AG04449 (cell line): Measurements from ENCODE around the gene KSR2.

Experiments
- CTCF ChIA-PET: fragments of 350-600 bp; formaldehyde crosslinking; extraction: SDS; loops from one replicate; lab custom pipeline; 2021; ENCODE audit warnings: antibody characterized with exemption; lab: Yijun Ruan, JAX
- POLR2A ChIA-PET: fragments of 400-600, 350-600 bp; formaldehyde crosslinking; extraction: SDS; loops from one replicate; lab custom pipeline; 2020; ENCODE audit warnings: antibody characterized with exemption, inconsistent platforms; lab: Yijun Ruan, JAX
- DNase-seq: peaks from one replicate; pipeline ENCODE4 v3.0.0-alpha.2; 2010; ENCODE audit warnings: low read depth, low spot score
- H3K4me3 ChIP-seq: 2 replicates; pipeline ENCODE4 v1.5.1; 2011; ENCODE audit warnings: low read depth, mild to moderate bottlenecking, control low read depth, low read length
- TF ChIP-seq, protein P1 (sequence below): IDR thresholded peaks from one replicate; pipeline ENCODE4 v1.5.1; 2011; ENCODE audit warnings: mild to moderate bottlenecking, moderate library complexity, low read length, control low read depth, inconsistent platforms; ENCODE audit not compliant: insufficient read depth; ENCODE audit errors: missing control alignments

The KSR2 gene

GRCh38 chr12:117707861-117708260 lies 260.9 kb downstream of the KSR2 start:
- ChIA-PET CTCF (no interaction called here), POLR2A (no interaction called here)
- H3K4me3 ChIP-seq, result no peak overlapping the region
- no peak for DNase-seq
- TF ChIP-seq, protein P1, sequence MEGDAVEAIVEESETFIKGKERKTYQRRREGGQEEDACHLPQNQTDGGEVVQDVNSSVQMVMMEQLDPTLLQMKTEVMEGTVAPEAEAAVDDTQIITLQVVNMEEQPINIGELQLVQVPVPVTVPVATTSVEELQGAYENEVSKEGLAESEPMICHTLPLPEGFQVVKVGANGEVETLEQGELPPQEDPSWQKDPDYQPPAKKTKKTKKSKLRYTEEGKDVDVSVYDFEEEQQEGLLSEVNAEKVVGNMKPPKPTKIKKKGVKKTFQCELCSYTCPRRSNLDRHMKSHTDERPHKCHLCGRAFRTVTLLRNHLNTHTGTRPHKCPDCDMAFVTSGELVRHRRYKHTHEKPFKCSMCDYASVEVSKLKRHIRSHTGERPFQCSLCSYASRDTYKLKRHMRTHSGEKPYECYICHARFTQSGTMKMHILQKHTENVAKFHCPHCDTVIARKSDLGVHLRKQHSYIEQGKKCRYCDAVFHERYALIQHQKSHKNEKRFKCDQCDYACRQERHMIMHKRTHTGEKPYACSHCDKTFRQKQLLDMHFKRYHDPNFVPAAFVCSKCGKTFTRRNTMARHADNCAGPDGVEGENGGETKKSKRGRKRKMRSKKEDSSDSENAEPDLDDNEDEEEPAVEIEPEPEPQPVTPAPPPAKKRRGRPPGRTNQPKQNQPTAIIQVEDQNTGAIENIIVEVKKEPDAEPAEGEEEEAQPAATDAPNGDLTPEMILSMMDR, result no peak

DNA sequence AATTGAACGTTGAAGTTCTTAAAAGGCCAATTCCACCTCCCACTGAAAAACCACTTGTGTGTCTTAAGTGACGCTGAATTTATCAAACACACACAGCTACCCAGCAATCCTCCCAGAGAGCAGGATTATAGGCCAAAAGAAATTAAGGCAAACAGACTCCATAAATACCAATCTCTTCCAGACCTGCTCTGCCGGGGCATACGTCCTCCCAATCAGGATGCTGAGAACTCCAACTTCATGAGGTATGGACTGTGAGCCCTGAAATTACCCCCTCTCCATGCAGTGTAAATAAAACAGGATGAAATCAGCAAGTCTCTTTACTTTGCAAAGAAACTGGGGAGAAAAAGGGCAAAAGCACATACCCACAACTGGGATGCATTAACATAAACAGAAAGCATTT lies 265.2 kb downstream of the KSR2 start:
- POLR2A ChIA-PET, result no interaction called here
- TF ChIP-seq, protein P1, result no peak
- DNase-seq, result no peak
- H3K4me3 ChIP-seq, result no peak overlapping the region
- CTCF ChIA-PET, result interaction anchor here (0.6 kb wide), 1 partner anchor 16 kb away, joined by 3 read pairs; no protein-coding TSS in a partner anchor

GRCh38 chr12:117702741-117703140 lies 266.0 kb downstream of the KSR2 start:
- ChIA-PET CTCF (interaction anchor here (0.7 kb wide), 1 partner anchor 85 kb away, joined by 3 read pairs; no protein-coding TSS in a partner anchor), POLR2A (no interaction called here)
- H3K4me3 ChIP-seq, result no peak overlapping the region
- TF ChIP-seq, protein P1, result no peak
- no peak for DNase-seq

- H3K4me3 ChIP-seq, result no peak overlapping the region
- POLR2A ChIA-PET, result no interaction called here
- TF ChIP-seq, protein P1, result no peak
- CTCF ChIA-PET, result no interaction called here
- DNase-seq, result no peak
Measured at GRCh38 chr12:117699575-117699974, 269.2 kb downstream of the KSR2 start.

DNA sequence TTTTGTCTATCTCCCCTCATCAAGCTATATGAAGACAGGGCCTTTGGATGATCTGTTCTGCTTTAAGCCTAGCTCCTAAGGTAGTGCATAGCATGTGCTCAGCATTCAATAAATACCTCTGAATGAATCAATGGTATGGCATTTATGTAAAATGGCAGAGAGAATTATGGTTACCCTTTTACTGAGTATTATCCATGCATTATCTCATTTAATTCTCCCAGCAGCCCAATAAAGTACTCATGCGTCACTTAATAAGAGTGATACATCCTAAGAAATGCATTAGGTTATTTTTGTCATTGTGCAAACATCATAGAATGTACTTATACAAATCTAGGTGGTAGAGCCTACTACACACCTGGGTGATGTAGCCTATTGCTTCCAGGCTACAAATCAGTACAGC lies 269.7 kb downstream of the KSR2 start:
- TF ChIP-seq, protein P1, result no peak
- no peak overlapping the region for H3K4me3 ChIP-seq
- CTCF ChIA-PET, result interaction anchor here (0.7 kb wide), 1 partner anchor 138 kb away, joined by 3 read pairs; no protein-coding TSS in a partner anchor
- POLR2A ChIA-PET, result no interaction called here
- no peak for DNase-seq

GRCh38 chr12:117695956-117696355 lies 272.8 kb downstream of the KSR2 start:
- no peak for DNase-seq
- TF ChIP-seq, protein P1, result no peak
- no peak overlapping the region for H3K4me3 ChIP-seq
- ChIA-PET CTCF (interaction anchor here (0.8 to 1.5 kb wide), 4 partner anchors 10 to 141 kb away, joined by 3 to 4 read pairs (median 4); no protein-coding TSS in a partner anchor), POLR2A (no interaction called here)
